ENCODE measurements around the gene LHFPL4.
"Not testable (repeated sequence)": the region's sequence is repeated elsewhere in the genome, so short reads cannot be mapped to it uniquely, and the experiment has no call there.

LHFPL4 gene

GRCh38 chr3:9553021-9553947 lies at the start of gene LHFPL4:
Gene LHFPL4, minus strand, starts transcription at chr3:9553822. Its CDS starts 1,143 bp downstream, at chr3:9552679.
- no peak for DNase-seq

- no peak for DNase-seq
These were observed 49.0 kb upstream of the LHFPL4 start for GRCh38 chr3:9602620-9603019.

- not testable (repeated sequence) for DNase-seq
These were observed 47.5 kb upstream of the LHFPL4 start for GRCh38 chr3:9601006-9601581.

GRCh38 chr3:9600597-9600996 lies 47.0 kb upstream of the LHFPL4 start:
- DNase-seq = no peak

- no peak for DNase-seq
These were observed 45.3 kb upstream of the LHFPL4 start for GRCh38 chr3:9598783-9599387.

- no peak for DNase-seq
These were observed 42.3 kb upstream of the LHFPL4 start for GRCh38 chr3:9595877-9596276.

GRCh38 chr3:9591781-9592180 lies 38.2 kb upstream of the LHFPL4 start:
- not testable (repeated sequence) for DNase-seq

- DNase-seq = peak; percentile 65
These were observed 36.7 kb upstream of the LHFPL4 start for GRCh38 chr3:9590282-9590791.

- no peak for DNase-seq
These were observed 30.2 kb upstream of the LHFPL4 start for GRCh38 chr3:9583792-9584191.

GRCh38 chr3:9583371-9583770 lies 29.7 kb upstream of the LHFPL4 start:
- DNase-seq = peak; percentile 23

GRCh38 chr3:9582332-9582731 lies 28.7 kb upstream of the LHFPL4 start:
- DNase-seq = no peak

GRCh38 chr3:9581742-9582141 lies 28.1 kb upstream of the LHFPL4 start:
- DNase-seq = no peak

GRCh38 chr3:9569054-9569453 lies 15.4 kb upstream of the LHFPL4 start:
- DNase-seq = no peak

GRCh38 chr3:9565316-9565715 lies 11.7 kb upstream of the LHFPL4 start:
- no peak for DNase-seq

- DNase-seq = no peak
These were observed 10.2 kb upstream of the LHFPL4 start for GRCh38 chr3:9563851-9564250.

- not testable (repeated sequence) for DNase-seq
These were observed 6.4 kb upstream of the LHFPL4 start for GRCh38 chr3:9560056-9560455.

- no peak for DNase-seq
These were observed 409 bp upstream of the LHFPL4 start for GRCh38 chr3:9553948-9554513.

GRCh38 chr3:9552252-9552999 lies 1.2 kb downstream of the LHFPL4 start:
- peak; percentile 90 for DNase-seq

- DNase-seq = no peak
These were observed 2.6 kb downstream of the LHFPL4 start for GRCh38 chr3:9550999-9551398.

GRCh38 chr3:9549600-9549999 lies 4.0 kb downstream of the LHFPL4 start:
- DNase-seq = no peak

GRCh38 chr3:9548991-9549390 lies 4.6 kb downstream of the LHFPL4 start:
- no peak for DNase-seq

GRCh38 chr3:9542182-9542581 lies 11.4 kb downstream of the LHFPL4 start:
- no peak for DNase-seq

GRCh38 chr3:9536212-9536611 lies 17.4 kb downstream of the LHFPL4 start:
- no peak for DNase-seq

Data from islet precursor cell (in vitro differentiated cells).